ENCODE measurements around the gene NIPBL. TPM values are rescaled to one million over a fixed set of nuclear protein-coding genes. Genes with fewer than 3 reads are reported as not detected.
A peak's percentile ranks its signal among the peaks of the same experiment; 100 is the strongest.

NIPBL gene
- total and polyA plus RNA-seq, 2 of the 13 experiments (the other 11 are each of a cell fraction or from before 2014, with no cell fraction given): 12.3 to 32.3 TPM

- TF ChIP-seq ARID5B (CRISPR knock-in tag; IDR thresholded peaks at IDR 0.05) (no peak; the same call in 1 of the 2 replicates), ZNF383 (CRISPR knock-in tag; IDR thresholded peaks at IDR 0.05; ENCODE audit: borderline replicate concordance) (no peak), CREM (IDR thresholded peaks at IDR 0.05) (no peak), CREM (CRISPR knock-in tag; IDR thresholded peaks at IDR 0.05) (no peak), ZBED4 (CRISPR knock-in tag; IDR thresholded peaks at IDR 0.05; ENCODE audit: borderline replicate concordance) (no peak), TAF1 (CRISPR knock-in tag; IDR thresholded peaks at IDR 0.05) (peak; percentile 75), ZNF574 (CRISPR knock-in tag; IDR thresholded peaks at IDR 0.05) (peak; percentile 88), HOXA5 (CRISPR knock-in tag; IDR thresholded peaks at IDR 0.05) (peak; percentile 57; the same call in 1 of the 2 replicates), BORCS8-MEF2B (CRISPR knock-in tag; IDR thresholded peaks at IDR 0.05) (peak; percentile 88), ZNF776 (CRISPR knock-in tag; IDR thresholded peaks at IDR 0.05) (peak; percentile 25; the same call in 1 of the 2 replicates), ZNF780A (CRISPR knock-in tag; IDR thresholded peaks at IDR 0.05) (0 out of 2 replicates have a peak, but pooled peaks have one; percentile 10), TARDBP (CRISPR knock-in tag; IDR thresholded peaks at IDR 0.05) (peak; percentile 40; the same call in 1 of the 2 replicates), ZNF709 (CRISPR knock-in tag; IDR thresholded peaks at IDR 0.05) (peak; percentile 65; the same call in 1 of the 2 replicates), ZNF569 (CRISPR knock-in tag; IDR thresholded peaks at IDR 0.05; ENCODE audit: borderline replicate concordance) (no peak), RNF2 (conservative IDR thresholded peaks at IDR 0.05; ENCODE audit: low read depth) (0 out of 2 replicates have a peak, but pooled peaks have one; percentile 44), ZNF224 (CRISPR knock-in tag; IDR thresholded peaks at IDR 0.05) (0 out of 2 replicates have a peak, but pooled peaks have one; percentile 17)
- TF ChIP-seq, protein P1, sequence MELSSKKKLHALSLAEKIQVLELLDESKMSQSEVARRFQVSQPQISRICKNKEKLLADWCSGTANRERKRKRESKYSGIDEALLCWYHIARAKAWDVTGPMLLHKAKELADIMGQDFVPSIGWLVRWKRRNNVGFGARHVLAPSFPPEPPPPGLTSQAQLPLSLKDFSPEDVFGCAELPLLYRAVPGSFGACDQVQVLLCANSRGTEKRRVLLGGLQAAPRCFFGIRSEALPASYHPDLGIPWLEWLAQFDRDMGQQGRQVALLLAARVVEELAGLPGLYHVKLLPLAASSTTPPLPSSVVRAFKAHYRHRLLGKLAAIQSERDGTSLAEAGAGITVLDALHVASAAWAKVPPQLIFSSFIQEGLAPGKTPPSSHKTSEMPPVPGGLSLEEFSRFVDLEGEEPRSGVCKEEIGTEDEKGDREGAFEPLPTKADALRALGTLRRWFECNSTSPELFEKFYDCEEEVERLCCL (CRISPR knock-in tag; IDR thresholded peaks at IDR 0.05; ENCODE audit: borderline replicate concordance): no peak
These were observed at the start of gene NIPBL (continued) for GRCh38 chr5:36876299-36876964.

Data from HepG2 (cell line).